ENCODE results near the gene DFFA. TPM values are rescaled to one million over a fixed set of nuclear protein-coding genes. Genes with fewer than 3 reads are reported as not detected.

The DFFA gene
- total and polyA plus RNA-seq, 9 of the 15 experiments (the other 6 are each of a cell fraction or from before 2014, with no cell fraction given): 39.6 to 74.8 (median 59.2) TPM

DNA sequence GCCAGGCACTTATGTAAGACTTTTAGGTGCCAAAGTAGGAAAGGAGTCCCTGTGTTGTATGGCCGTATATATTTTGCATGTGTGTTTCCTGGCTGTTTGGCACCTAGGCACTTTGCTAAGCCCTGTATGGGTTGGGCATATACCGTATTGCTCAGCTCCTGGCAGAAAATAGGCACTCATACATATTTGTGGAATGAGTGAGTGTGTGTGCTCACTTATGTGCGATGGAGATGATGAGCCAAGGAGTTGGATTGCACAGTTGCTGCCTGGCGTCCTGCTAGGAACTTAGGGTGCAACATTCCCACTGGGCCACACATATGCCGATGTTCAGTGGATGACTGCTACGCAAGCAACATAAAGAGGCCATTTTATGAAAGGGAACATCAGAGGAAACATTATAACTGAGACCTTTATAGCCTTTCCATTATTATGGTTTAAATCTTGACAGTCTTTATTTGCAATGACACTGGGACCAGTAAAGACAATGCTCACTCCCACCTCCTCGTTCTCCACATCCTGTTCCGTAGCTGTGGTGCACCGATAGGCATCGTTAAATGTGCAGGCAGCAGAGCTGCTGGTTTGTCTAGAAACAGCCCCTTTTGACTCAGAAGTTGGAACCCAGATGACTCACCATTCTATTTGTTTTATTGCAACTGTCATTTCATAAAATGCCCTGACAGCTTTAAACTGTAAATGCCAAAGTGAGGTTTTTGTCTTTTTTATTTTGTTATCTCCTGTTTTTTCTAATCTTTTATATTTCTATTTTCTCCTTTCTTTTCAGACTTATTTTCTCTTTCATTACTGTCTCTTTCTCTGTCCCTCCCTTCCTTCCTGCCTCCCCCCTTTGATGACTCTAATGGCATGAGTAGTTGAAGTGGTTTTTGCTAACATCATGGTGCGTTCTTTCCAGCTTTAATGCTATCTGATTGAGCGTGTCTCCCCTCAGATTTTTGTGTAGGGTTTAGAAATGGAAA lies 38.5 kb upstream of the DFFA start (continued):
- TF ChIP-seq, protein P1, sequence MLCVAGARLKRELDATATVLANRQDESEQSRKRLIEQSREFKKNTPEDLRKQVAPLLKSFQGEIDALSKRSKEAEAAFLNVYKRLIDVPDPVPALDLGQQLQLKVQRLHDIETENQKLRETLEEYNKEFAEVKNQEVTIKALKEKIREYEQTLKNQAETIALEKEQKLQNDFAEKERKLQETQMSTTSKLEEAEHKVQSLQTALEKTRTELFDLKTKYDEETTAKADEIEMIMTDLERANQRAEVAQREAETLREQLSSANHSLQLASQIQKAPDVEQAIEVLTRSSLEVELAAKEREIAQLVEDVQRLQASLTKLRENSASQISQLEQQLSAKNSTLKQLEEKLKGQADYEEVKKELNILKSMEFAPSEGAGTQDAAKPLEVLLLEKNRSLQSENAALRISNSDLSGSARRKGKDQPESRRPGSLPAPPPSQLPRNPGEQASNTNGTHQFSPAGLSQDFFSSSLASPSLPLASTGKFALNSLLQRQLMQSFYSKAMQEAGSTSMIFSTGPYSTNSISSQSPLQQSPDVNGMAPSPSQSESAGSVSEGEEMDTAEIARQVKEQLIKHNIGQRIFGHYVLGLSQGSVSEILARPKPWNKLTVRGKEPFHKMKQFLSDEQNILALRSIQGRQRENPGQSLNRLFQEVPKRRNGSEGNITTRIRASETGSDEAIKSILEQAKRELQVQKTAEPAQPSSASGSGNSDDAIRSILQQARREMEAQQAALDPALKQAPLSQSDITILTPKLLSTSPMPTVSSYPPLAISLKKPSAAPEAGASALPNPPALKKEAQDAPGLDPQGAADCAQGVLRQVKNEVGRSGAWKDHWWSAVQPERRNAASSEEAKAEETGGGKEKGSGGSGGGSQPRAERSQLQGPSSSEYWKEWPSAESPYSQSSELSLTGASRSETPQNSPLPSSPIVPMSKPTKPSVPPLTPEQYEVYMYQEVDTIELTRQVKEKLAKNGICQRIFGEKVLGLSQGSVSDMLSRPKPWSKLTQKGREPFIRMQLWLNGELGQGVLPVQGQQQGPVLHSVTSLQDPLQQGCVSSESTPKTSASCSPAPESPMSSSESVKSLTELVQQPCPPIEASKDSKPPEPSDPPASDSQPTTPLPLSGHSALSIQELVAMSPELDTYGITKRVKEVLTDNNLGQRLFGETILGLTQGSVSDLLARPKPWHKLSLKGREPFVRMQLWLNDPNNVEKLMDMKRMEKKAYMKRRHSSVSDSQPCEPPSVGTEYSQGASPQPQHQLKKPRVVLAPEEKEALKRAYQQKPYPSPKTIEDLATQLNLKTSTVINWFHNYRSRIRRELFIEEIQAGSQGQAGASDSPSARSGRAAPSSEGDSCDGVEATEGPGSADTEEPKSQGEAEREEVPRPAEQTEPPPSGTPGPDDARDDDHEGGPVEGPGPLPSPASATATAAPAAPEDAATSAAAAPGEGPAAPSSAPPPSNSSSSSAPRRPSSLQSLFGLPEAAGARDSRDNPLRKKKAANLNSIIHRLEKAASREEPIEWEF (CRISPR knock-in tag; IDR thresholded peaks at IDR 0.05): no peak
- TF ChIP-seq FIP1L1 (IDR thresholded peaks at IDR 0.05; ENCODE audit: low read depth, low read length, poor library complexity, severe bottlenecking) (no peak), XRCC5 (IDR thresholded peaks at IDR 0.05; ENCODE audit: low read depth, low read length) (no peak), ZFP36 (IDR thresholded peaks at IDR 0.05; ENCODE audit: low read depth, low read length, partially characterized antibody) (peak; percentile 73), SRF (CRISPR knock-in tag; IDR thresholded peaks at IDR 0.05) (no peak), TBL1XR1 (IDR thresholded peaks at IDR 0.05; ENCODE audit: low read length in 2 of 2) (no peak), CBFB (CRISPR knock-in tag; IDR thresholded peaks at IDR 0.05) (no peak; the same call in 1 of the 2 replicates), ELF4 (CRISPR knock-in tag; IDR thresholded peaks at IDR 0.05) (peak; percentile 74; the same call in 1 of the 2 replicates), TEAD1 (CRISPR knock-in tag; IDR thresholded peaks at IDR 0.05) (peak in 1 of 2 experiments; percentile 43; a peak in 1 of 4 replicates), LEF1 (IDR thresholded peaks at IDR 0.05) (peak; percentile 90)
- TF ChIP-seq, protein P2, sequence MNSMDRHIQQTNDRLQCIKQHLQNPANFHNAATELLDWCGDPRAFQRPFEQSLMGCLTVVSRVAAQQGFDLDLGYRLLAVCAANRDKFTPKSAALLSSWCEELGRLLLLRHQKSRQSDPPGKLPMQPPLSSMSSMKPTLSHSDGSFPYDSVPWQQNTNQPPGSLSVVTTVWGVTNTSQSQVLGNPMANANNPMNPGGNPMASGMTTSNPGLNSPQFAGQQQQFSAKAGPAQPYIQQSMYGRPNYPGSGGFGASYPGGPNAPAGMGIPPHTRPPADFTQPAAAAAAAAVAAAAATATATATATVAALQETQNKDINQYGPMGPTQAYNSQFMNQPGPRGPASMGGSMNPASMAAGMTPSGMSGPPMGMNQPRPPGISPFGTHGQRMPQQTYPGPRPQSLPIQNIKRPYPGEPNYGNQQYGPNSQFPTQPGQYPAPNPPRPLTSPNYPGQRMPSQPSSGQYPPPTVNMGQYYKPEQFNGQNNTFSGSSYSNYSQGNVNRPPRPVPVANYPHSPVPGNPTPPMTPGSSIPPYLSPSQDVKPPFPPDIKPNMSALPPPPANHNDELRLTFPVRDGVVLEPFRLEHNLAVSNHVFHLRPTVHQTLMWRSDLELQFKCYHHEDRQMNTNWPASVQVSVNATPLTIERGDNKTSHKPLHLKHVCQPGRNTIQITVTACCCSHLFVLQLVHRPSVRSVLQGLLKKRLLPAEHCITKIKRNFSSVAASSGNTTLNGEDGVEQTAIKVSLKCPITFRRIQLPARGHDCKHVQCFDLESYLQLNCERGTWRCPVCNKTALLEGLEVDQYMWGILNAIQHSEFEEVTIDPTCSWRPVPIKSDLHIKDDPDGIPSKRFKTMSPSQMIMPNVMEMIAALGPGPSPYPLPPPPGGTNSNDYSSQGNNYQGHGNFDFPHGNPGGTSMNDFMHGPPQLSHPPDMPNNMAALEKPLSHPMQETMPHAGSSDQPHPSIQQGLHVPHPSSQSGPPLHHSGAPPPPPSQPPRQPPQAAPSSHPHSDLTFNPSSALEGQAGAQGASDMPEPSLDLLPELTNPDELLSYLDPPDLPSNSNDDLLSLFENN (IDR thresholded peaks at IDR 0.05; ENCODE audit: low read depth in 2 of 2, low read length in 2 of 2): peak in 1 of 2 experiments; percentile 84; a peak in 2 of 4 replicates
- TF ChIP-seq, protein P3, sequence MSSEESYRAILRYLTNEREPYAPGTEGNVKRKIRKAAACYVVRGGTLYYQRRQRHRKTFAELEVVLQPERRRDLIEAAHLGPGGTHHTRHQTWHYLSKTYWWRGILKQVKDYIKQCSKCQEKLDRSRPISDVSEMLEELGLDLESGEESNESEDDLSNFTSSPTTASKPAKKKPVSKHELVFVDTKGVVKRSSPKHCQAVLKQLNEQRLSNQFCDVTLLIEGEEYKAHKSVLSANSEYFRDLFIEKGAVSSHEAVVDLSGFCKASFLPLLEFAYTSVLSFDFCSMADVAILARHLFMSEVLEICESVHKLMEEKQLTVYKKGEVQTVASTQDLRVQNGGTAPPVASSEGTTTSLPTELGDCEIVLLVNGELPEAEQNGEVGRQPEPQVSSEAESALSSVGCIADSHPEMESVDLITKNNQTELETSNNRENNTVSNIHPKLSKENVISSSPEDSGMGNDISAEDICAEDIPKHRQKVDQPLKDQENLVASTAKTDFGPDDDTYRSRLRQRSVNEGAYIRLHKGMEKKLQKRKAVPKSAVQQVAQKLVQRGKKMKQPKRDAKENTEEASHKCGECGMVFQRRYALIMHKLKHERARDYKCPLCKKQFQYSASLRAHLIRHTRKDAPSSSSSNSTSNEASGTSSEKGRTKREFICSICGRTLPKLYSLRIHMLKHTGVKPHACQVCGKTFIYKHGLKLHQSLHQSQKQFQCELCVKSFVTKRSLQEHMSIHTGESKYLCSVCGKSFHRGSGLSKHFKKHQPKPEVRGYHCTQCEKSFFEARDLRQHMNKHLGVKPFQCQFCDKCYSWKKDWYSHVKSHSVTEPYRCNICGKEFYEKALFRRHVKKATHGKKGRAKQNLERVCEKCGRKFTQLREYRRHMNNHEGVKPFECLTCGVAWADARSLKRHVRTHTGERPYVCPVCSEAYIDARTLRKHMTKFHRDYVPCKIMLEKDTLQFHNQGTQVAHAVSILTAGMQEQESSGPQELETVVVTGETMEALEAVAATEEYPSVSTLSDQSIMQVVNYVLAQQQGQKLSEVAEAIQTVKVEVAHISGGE (CRISPR knock-in tag; IDR thresholded peaks at IDR 0.05): peak in 1 of 3 experiments; percentile 61; a peak in 1 of 6 replicates

Data from K562 (cell line).